ENCODE results near the gene NIM1K.
"Not testable (repeated sequence)": the region's sequence is repeated elsewhere in the genome, so short reads cannot be mapped to it uniquely, and the experiment has no call there.

The NIM1K gene

DNA sequence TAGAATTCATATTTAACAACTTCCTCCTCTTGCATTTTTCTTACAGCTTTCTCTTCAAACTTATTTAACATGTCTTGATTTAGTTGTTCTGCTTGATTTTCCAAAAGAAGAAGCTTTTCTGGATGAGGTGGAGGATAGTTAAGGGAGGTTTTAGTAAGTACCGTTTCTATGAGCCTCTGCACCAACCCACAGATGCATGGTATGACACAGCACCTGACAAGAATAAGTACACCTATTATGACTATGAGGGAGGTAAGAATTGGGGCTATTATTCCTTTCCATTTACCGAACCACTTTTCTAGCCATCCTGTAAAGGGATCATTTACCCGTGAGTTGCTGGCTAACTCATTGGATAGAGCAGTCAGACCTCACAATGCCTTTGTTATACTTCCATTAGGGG, 123.7 kb downstream of the NIM1K start:
- no peak for FAIRE-seq

DNA sequence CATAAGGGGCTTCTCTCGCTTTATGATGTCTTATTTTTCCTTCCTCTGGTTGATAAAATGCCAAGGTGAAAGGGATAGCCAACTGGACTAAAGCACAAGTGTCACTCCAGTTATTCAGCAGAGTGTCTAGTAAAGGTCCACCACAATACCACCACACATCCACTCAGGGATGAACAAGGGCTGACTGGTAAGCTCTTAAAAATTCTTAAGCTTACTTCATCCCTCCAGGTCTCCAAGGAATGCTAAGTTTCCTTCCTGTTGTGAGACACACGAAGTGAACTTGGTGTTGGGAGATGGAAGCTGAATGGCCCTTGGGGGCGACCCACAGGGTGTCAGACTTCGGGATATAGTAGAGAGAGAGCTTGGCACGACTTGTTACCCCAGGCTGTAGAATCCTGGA, 124.4 kb downstream of the NIM1K start:
- no peak for FAIRE-seq

DNA sequence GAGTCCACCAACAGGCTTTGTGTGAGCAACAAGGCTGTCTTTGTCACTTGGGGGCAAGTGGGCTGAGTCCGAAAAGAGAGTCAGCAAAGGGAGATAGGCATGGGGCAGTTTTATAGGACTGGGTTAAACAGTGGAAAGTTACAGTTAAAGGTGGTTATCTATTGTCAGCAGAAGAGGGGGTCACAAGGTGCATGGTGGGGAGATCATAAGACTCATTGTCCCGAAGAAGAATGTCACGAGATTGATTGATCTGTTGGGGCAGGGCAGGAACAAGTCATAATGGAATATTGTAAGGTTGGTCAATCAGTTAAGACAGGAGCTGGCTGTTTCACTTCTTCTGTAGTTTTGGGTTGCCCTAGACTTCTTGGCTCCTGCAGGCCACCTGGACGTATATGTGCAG, 128.8 kb downstream of the NIM1K start:
- no peak for FAIRE-seq

DNA sequence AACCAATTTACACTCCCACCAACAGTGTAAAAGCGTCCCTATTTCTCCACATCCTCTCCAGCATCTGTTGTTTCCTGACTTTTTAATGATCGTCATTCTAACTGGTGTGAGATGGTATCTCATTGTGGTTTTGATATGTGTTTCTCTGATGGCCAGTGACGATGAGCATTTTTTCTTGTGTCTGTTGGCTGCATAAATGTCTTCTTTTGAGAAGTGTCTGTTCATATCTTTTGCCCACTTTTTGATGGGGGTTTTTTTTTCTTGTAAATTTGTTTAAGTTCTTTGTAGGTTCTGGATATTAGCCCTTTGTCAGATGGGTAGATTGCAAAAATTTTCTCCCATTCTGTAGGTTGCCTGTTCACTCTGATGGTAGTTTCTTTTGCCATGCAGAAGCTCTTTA, 131.5 kb downstream of the NIM1K start:
- FAIRE-seq: not testable (repeated sequence)

DNA sequence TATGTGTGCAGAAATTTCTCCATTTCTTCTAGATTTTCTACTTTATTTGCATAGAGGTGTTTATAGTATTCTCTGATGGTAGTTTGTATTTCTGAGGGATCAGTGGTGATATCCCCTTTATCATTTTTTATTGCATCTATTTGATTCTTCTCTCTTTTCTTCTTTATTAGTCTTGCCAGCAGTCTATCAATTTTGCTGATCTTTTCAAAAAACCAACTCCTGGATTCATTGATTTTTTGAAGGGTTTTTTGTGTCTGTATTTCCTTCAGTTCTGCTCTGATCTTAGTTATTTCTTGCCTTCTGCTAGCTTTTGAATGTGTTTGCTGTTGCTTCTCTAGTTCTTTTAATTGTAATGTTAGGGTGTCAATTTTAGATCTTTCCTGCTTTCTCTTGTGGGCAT, 133.6 kb downstream of the NIM1K start:
- FAIRE-seq: not testable (repeated sequence)

Data from TTC549 (cell line).